ENCODE measurements around the gene ARHGDIG.
A peak's percentile ranks its signal among the peaks of the same experiment; 100 is the strongest.

Gene ARHGDIG

GRCh38 chr16:269061-269796 lies 11.2 kb upstream of the ARHGDIG start:
- no peak overlapping the region for H3K4me3 ChIP-seq (ENCODE audit: low read depth, low read length)
- no peak for TF ChIP-seq CTCF (conservative IDR thresholded peaks at IDR 0.05; ENCODE audit: low read depth, low read length)
- DNase-seq (ENCODE audit: low read depth), result no peak

DNA sequence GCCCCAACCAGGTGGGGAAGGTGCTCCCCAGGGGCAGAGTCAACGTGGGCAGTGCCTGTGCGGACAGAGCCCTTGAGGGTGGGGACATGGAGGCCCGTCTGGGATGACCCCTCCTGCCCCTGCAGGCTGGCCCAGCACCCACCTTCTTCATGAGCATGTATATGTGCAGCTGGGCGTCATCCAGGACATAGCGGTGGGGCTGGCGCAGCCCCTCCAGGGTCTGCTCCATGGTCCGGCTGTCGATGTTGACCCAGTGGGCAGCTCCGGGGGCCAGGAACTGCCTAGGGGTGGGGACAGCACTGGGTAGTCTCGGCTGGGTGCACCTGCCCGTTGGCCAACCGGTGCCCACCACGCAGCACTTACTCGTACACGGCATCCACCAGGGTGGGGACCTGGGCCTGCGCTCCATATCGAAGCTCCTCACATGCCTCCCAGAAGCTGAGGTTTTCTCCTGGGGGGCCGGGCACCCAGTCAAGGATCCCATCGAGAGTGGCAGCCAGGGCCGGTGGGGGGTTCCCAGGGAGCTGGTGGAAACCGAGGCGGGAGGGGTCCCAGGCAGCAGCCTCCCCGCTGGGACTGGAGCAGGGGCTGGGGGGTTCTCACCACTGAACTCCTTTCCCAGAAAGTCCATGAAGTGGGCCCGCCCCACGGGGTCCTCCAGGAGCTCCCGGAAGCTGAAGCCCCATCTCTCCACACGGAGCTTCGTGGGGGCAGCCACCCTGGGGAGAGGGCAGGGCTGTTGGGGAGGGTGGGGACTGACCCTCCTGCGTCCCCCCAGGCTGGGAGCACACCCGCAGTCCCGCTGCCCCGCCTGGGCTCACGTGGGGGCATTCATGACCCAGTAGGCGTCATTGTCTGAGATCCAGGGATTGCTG lies 9.8 kb upstream of the ARHGDIG start:
- H3K4me3 ChIP-seq (ENCODE audit: low read depth, low read length), result no peak overlapping the region
- no peak for TF ChIP-seq CTCF (conservative IDR thresholded peaks at IDR 0.05; ENCODE audit: low read depth, low read length)
- DNase-seq (ENCODE audit: low read depth), result no peak

DNA sequence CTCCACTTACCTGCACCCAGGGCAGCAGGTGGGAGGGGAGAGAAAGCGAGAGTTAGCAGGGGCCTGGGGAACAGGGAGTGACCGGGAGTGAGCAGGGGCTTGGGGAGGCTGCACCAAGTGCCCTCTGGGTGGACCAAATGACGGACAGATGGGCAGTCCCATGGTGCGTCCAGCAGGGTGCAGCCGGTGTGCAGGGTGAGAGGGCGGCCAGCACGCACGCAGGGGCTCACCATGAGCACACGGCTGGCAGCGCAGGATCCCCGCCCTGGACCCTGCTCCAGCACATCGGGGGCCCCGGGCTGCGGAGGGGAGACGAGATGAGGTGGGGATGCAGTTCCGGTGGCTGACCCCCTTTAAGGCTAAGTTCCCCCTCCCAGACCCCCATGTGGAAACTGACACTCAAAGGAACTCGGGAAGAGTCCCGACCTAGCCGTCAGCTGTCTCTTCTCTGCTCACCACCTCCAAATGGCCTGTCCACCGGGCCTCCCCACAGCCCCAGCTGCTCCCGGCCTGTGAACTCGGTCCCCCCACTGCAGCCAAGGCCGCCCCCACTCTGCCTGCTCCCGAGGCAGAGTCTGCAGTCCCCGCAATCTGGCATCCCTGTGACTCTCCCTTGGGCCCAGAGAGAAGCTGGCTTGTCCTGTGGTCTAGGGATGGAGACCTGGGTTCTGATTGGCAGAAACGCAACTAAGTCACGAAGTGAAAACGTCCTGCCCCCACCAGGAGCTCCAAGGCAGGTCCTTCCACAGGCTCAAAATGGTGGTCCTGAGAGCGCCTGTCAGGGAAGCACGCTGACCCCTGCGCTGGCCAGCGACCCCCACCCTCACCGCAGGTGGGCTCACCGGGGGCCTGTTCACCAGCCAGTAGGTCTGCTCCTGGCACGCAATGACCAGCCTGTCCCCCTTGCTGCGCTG lies 7.5 kb upstream of the ARHGDIG start:
- H3K4me3 ChIP-seq (ENCODE audit: low read depth, low read length), result no peak overlapping the region
- no peak for TF ChIP-seq CTCF (conservative IDR thresholded peaks at IDR 0.05; ENCODE audit: low read depth, low read length)
- no peak for DNase-seq (ENCODE audit: low read depth)

- TF ChIP-seq CTCF (conservative IDR thresholded peaks at IDR 0.05; ENCODE audit: low read depth, low read length), result no peak
- no peak for DNase-seq (ENCODE audit: low read depth)
- no peak overlapping the region for H3K4me3 ChIP-seq (ENCODE audit: low read depth, low read length)
Observed at GRCh38 chr16:273547-274421, 6.6 kb upstream of the ARHGDIG start.

DNA sequence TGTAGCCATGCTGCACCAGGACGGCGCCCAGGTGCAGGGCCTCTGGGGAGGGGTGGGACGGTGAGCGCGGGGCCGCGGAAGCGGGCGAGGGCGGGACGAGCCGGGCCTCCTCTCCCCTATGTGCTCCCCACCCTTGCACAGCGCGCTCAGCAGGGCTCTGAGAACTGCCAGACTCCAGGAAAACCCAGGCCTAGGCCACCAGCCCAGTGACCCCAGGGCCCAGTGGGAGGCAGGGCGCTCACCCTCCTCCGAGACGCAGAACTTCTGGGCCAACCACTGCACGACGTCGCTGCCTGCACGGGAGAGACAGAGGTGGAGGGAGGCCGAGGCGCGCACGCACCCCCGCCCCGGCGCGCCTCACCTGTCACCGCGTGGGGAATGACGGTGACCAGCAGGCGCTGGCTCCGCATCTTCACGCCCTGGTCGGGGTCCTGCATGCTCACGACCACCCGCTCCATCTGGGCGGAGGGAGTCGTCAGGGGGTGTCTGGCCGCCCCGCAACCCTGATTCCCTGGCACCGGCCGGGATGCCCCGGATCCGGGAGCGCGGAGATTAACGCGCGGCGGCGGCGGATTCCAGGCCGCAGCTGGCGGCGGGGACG lies 5.2 kb upstream of the ARHGDIG start:
- DNase-seq (ENCODE audit: low read depth), result no peak
- peak overlapping the region; percentile 32 for H3K4me3 ChIP-seq (ENCODE audit: low read depth, low read length)
- no peak for TF ChIP-seq CTCF (conservative IDR thresholded peaks at IDR 0.05; ENCODE audit: low read depth, low read length)
